H1 (cell line): ENCODE measurements around the gene RAB31. TPM values are rescaled to one million over a fixed set of nuclear protein-coding genes. Genes with fewer than 3 reads are reported as not detected.

Experiments
- ASH2L ChIP-seq: fragments of 200-600, 300-600 bp; sonication (generic); IDR thresholded peaks from one replicate; pipeline ENCODE4 v1.7.1; 2017; ENCODE audit warnings: low read length
- BCL11A ChIP-seq, 2 experiments: IDR thresholded peaks; one replicate each; pipeline ENCODE4 v1.6.1; 2011; ENCODE audit warnings: low read depth in 2 of 2, low read length in 2 of 2, mild to moderate bottlenecking in 2 of 2
- CBX5 ChIP-seq: fragments of 300-800, 300-1000 bp; sonication (generic); IDR thresholded peaks from 2 replicates; pipeline ENCODE4 v1.7.1; 2016; ENCODE audit warnings: antibody characterized with exemption, low read length, low read depth
- CBX8 ChIP-seq: fragments of 300-800, 300-1000 bp; sonication (generic); IDR thresholded peaks from 2 replicates; pipeline ENCODE4 v1.7.1; 2016; ENCODE audit warnings: low read depth, low read length, borderline replicate concordance
- CHD2 ChIP-seq: IDR thresholded peaks from 2 replicates; pipeline ENCODE4 v1.6.1; 2012; ENCODE audit warnings: low read length, improper control_type of control experiment
- CHD7 ChIP-seq: fragments of 300-600 bp; sonication (generic); IDR thresholded peaks from 2 replicates; pipeline ENCODE4 v1.7.1; 2012; ENCODE audit warnings: low read length, moderate library complexity, mild to moderate bottlenecking, inconsistent platforms; ENCODE audit not compliant: insufficient replicate concordance
- GTF2F1 ChIP-seq: IDR thresholded peaks from 2 replicates; pipeline ENCODE4 v1.6.1; 2012; ENCODE audit warnings: low read depth, low read length, improper control_type of control experiment, borderline replicate concordance
- KDM1A ChIP-seq: fragments of 200-600, 300-600 bp; sonication (generic); IDR thresholded peaks from 2 replicates; pipeline ENCODE4 v1.7.1; 2016; ENCODE audit warnings: mild to moderate bottlenecking, low read length, borderline replicate concordance
- RBBP5 ChIP-seq: IDR thresholded peaks from 2 replicates; pipeline ENCODE4 v1.7.1; 2012; ENCODE audit warnings: low read depth, mild to moderate bottlenecking, inconsistent platforms, low read length, moderate library complexity, borderline replicate concordance
- YY1 ChIP-seq: IDR thresholded peaks from 2 replicates; pipeline ENCODE4 v1.6.1; 2011; ENCODE audit warnings: low read depth, mild to moderate bottlenecking, low read length
- ZNF274 ChIP-seq: IDR thresholded peaks from 2 replicates; pipeline ENCODE4 v1.7.0; 2012; ENCODE audit warnings: low read length, borderline replicate concordance; ENCODE audit errors: extremely low read depth
- polyA plus RNA-seq, 7 experiments: library from polyadenylated mRNA; depleted of rRNA in 3 of 7; stranded (reverse) in 5 of 7; unstranded in 2 of 7; fragments of >200 nt in 5 of 7; fragments of 200-250 nt in 2 of 7; gene quantifications; 1 replicate in 5 of 7; 2 replicates in 1 of 7; 4 replicates in 1 of 7; pipeline versions ENCODE4 v1.2.1 to v1.2.3, GENCODE V29; 2011 to 2013; ENCODE audit warnings: missing spikeins in 2 of 7, mixed read lengths in 2 of 7
- total RNA-seq: library from RNA; stranded (reverse); fragmentation: NEBNext Ultra II Directional; extraction: Animal tissue kit (Norgen Biotek cat#: 25700); gene quantifications from 2 replicates; pipeline ENCODE4 v1.2.1, GENCODE V29; 2021

RAB31 gene
- total and polyA plus RNA-seq, 2 of the 8 experiments (the other 6 are each of a cell fraction or from before 2014, with no cell fraction given), result 15.2 to 40.9 TPM

GRCh38 chr18:9701609-9702349, 6.3 kb upstream of the RAB31 start (continued):
- no peak for TF ChIP-seq CHD7
- TF ChIP-seq CBX5, result no peak
- no peak for TF ChIP-seq CBX8
- no peak for TF ChIP-seq YY1
- TF ChIP-seq KDM1A, result no peak
- no peak for TF ChIP-seq BCL11A (IDR thresholded peaks at IDR 0.05; ENCODE audit: low read depth in 2 of 2, low read length in 2 of 2)
- no peak for TF ChIP-seq GTF2F1
- TF ChIP-seq RBBP5, result no peak
- no peak for TF ChIP-seq ZNF274
- TF ChIP-seq CHD2, result no peak
- TF ChIP-seq ASH2L, result no peak
